Activated CD4-positive, alpha-beta T cell treated with anti-CD3 and anti-CD28 coated beads for 48 hours (primary cell): ENCODE data around the gene PIGZ.

Experiments
- DNase-seq: peaks from one replicate; pipeline ENCODE4 v3.0.0-alpha.2; 2020

PIGZ gene, protein sequence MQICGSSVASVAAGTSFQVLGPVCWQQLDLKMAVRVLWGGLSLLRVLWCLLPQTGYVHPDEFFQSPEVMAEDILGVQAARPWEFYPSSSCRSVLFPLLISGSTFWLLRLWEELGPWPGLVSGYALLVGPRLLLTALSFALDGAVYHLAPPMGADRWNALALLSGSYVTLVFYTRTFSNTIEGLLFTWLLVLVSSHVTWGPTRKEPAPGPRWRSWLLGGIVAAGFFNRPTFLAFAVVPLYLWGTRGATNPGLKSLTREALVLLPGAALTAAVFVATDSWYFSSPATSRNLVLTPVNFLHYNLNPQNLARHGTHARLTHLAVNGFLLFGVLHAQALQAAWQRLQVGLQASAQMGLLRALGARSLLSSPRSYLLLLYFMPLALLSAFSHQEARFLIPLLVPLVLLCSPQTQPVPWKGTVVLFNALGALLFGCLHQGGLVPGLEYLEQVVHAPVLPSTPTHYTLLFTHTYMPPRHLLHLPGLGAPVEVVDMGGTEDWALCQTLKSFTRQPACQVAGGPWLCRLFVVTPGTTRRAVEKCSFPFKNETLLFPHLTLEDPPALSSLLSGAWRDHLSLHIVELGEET

GRCh38 chr3:196968233-196969133 is at the start of gene PIGZ:
Gene PIGZ, minus strand, starts transcription at chr3:196968833. Its CDS starts 16,802 bp downstream, at chr3:196952031.
- peak; percentile 50 for DNase-seq

GRCh38 chr3:197017003-197017402 is 48.4 kb upstream of the PIGZ start:
- DNase-seq: no peak

GRCh38 chr3:197015790-197016736 is 47.4 kb upstream of the PIGZ start:
- DNase-seq: no peak

- no peak for DNase-seq
These were observed 46.4 kb upstream of the PIGZ start for GRCh38 chr3:197014942-197015575.

- DNase-seq: no peak
These were observed 45.4 kb upstream of the PIGZ start for GRCh38 chr3:197014024-197014423.

GRCh38 chr3:197012540-197012883 is 43.9 kb upstream of the PIGZ start:
- no peak for DNase-seq

GRCh38 chr3:197011780-197012539 is 43.3 kb upstream of the PIGZ start:
- no peak for DNase-seq

DNA sequence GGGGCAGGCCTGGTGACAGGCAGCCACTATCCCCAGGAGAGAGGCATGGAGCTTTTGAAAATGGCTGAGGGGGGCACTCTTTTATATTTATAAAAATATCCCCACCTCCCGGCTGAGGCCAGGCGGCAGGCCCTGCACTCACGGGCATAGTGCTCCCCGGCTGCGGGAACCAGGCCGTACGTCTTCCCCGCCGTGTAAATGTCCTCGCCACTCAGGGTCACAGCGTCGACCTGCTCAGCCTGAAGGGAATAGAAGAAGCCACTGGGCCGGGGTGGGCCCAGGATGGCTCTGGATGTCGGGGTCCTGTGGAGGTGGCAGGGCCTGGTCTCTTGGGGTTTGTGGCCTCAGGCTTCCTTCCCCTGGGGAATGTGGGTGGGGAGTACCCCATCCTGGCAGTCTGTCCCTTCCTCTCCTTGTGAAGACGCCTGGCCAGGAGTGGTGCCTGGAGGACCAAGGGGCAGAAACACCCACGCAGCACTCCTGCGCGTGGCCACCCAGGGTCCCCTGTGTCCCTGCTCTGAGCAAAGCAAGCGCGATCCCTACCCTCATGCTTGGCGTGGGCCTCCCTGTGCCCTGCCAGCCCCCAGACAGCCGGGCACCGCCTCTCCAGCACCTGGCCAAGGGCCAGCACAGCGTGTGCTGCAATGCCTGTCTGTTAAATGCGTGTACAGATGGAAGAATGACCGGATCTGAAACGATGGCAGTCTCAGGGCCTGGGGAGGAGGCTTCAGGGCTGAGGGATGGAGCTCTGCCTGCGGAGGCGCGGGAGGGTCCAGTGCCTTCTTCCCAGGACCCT is 42.1 kb upstream of the PIGZ start:
- no peak for DNase-seq

DNA sequence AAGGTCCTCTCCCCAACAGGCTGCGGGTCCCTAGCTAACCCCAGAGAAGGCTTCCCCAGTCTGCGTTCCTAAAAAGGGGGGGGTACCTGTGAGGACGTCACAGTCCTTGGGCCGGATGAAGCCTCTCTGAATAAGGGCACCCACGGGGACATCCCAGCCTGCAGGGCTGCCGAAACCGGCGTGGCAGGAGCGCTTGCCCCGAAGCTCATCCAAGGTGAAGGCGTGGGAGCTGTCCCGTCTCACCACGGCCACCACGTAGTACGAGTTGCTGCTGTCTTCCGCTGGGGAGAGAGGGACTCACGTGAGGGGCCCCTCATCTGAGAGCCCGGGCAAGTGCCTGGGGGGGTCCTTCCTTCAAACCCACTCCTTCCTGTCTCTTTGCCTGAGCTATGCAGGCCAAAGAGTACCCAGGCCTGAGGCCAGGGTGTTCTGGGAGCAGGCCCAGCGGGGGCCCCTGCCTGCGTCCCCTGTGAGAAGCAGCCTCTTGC is 40.9 kb upstream of the PIGZ start:
- no peak for DNase-seq

DNA sequence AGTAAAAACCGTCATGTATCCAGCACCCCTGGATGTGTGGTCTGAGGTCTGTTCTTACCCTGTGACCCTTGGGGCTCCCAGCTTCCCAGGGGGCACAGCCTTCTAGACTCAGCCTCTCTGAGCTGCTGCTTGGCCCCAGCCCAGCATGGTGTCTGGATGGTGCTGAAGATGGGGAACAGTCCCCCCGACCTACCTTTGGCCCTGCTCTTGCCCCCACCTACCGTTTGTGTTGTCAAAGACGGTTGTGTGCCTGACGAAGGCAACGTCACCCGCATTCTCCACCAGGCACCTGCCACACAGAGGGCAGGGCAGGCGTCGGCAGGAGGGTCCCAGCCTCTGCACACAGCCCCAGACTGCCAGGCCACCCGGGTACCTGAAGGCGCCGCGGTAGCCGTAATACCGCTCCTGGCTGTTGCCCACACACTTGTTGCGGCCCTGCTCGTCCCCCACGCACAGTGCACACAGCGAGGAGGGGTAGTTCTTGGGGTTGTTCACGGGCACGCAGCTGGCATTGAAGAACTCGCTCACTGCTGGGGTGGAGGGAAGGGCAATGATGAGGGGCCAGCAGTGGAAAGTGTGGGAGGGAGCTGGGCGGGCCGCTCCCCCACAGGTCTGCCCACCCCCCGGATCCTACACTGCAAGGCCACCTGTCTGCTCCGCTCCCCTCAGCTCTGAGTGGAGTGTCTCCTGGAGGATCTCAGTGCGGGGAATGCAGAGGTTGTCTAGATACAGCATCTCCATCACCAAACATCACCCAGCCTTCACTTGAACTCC is 40.0 kb upstream of the PIGZ start:
- DNase-seq: no peak

- DNase-seq: no peak
These were observed 39.3 kb upstream of the PIGZ start for GRCh38 chr3:197007953-197008352.

DNA sequence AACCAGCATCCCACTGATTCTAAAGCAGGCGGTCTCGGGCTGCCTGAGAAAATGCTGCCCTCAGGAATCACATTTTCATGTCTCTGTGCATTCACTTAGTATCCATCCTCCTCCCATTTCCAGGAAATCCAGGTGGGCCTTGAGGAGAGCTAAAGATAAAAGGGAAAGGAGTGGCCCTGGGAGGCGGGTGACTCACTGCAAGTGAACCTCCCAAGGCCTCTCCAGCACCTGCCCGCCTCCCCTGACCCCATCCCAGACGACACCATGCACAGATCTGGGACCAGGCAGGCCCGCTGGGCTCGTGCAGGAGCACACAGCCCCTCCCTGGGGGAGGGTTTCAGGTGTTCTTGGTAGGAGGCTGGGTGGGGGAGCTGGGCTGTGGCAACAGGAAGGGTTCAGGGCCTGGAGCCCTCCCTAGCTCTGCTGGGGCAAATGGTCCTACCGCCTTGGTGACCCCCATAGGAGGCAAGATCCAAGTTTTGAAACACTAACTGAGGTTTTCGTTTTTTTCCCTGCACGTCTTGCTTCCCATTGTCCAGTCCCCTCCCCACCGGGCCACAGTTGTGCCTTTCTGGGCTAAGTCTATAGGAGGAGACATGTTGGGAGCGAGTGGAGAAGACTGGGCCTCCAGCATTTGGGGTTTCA is 38.8 kb upstream of the PIGZ start:
- DNase-seq: no peak

GRCh38 chr3:197006860-197007259 is 38.2 kb upstream of the PIGZ start:
- no peak for DNase-seq

DNA sequence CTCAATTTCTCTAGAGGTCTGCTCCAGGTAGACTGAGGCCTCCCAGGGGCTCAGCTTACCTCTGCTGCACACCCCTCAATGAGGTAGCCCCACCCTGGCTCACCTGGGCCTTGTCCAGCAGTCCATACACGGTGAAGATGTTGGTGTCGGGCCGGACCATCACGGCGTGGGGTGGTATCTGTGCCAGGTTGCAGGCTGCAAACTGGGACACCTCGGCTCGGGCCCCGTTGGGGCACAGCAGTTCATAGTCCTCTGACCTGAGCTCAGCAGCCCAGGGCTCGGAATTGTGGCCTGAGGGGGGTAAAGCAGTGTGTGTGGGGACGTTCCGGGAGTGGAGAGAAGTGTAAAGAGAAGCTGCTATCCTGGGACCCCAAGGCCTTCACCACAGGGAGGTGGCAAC is 37.8 kb upstream of the PIGZ start:
- DNase-seq: no peak

DNA sequence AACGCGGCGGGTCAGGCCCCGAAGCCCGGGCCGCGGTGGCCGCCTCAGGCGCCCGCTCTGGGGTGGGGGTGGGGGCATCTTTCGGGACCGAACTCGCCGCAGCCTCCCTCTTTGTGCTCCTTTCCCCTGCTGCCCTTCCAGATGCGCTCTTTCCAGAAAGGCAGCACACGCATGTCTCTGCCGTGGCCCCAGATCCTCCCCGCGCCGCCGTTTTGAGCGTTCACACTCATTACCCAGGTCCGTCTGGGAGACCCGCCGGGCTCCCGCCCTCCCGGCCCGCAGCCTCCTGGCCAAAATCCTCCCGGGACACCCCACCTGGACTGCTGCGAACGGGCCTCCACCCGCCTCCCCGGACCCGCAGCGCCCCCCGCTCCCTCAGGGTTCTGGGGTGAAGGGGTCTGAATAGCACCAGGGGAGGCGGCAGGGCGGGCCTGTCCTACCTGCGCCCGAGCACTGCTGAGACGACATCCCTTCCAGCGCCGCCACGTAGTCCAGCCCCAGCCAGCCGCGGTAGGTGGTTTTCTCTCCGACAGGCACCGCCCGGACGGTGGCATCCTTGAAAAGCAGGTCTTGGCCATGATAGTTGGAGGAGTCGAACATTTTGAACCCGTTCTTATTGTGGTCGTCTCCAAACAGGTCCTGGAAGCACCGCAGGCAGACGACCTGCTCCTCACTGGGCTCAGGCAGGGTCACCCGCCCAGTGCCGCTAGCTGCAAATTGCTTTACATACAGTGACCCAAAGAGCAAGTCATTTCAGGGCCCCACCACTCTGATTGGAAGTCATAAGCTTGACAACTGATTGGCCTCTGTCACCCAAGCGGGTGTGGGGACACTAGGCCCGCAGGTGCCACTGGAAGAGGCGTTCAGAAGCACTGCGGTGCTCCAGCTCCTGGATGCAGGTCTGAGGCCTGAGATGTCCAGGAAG is 35.1 kb upstream of the PIGZ start:
- DNase-seq: peak; percentile 54

DNA sequence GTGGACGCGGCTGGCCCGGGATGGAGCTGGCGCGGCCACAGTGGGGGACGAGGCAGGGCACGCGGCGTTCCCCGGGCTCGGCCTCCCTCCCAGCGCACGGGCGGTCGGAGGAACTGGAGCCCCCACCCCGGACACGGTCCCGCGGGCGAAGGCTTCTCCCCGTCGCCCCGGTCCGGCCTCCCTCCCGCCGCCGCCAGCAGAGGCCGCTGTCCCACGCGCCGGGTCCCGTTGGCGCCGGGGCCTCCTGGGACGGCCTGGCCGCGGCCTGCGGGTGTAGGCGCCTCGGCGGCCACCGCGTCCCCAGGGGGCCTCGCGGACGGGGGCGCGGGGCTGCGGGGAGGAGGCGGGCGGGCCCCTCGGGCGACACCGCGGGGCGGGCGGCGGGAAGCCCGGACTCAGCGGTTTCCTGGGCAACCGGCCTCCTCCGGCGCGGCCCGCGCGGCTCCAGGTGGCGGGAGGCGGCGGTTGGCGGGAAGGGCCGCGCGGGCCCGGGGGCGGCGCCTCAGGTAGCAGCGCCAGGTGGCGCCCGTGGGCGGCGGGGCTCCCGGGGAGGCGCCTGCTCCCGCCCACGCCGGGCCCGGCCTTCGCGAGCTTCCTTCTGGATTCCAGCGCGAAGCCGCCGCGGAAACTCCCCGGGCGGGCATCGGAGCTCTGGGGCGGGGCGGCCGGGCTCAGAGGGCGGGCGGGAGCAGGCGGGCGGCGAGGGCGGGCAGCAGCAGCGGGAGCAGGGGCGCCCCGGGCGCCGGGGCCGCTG is 34.2 kb upstream of the PIGZ start:
- peak; percentile 85 for DNase-seq
